Choroid plexus epithelial cell (primary cell): ENCODE measurements around the gene PHRF1.

Source experiments
- DNase-seq: peaks from one replicate; pipeline ENCODE4 v3.0.0-alpha.2; 2010; ENCODE audit warnings: low read depth
- H3K4me3 ChIP-seq: 2 replicates; pipeline ENCODE4 v1.5.1; 2011; ENCODE audit warnings: low read depth, mild to moderate bottlenecking, control low read depth, low read length, moderate library complexity
- CTCF ChIP-seq: conservative IDR thresholded peaks from 2 replicates; pipeline ENCODE4 v1.5.1; 2011; ENCODE audit warnings: low read depth, mild to moderate bottlenecking, control low read depth, inconsistent platforms, low read length, moderate library complexity

PHRF1 gene

GRCh38 chr11:656426-656825, 80.2 kb downstream of the PHRF1 start:
- no peak for TF ChIP-seq CTCF
- no peak for DNase-seq
- no peak overlapping the region for H3K4me3 ChIP-seq

- no peak for TF ChIP-seq CTCF
- DNase-seq = no peak
- H3K4me3 ChIP-seq = no peak overlapping the region
Observed at GRCh38 chr11:656866-657265, 80.6 kb downstream of the PHRF1 start.

GRCh38 chr11:657691-658126, 81.4 kb downstream of the PHRF1 start:
- H3K4me3 ChIP-seq = no peak overlapping the region
- DNase-seq = no peak
- no peak for TF ChIP-seq CTCF

GRCh38 chr11:659532-660085, 83.3 kb downstream of the PHRF1 start:
- no peak for TF ChIP-seq CTCF
- no peak for DNase-seq
- H3K4me3 ChIP-seq = no peak overlapping the region

GRCh38 chr11:660281-660680, 84.0 kb downstream of the PHRF1 start:
- H3K4me3 ChIP-seq = no peak overlapping the region
- no peak for DNase-seq
- TF ChIP-seq CTCF = no peak

GRCh38 chr11:660681-661444, 84.6 kb downstream of the PHRF1 start:
- H3K4me3 ChIP-seq = no peak overlapping the region
- no peak for DNase-seq
- TF ChIP-seq CTCF = no peak
